ENCODE data around the gene TENM4.

TENM4 gene

DNA sequence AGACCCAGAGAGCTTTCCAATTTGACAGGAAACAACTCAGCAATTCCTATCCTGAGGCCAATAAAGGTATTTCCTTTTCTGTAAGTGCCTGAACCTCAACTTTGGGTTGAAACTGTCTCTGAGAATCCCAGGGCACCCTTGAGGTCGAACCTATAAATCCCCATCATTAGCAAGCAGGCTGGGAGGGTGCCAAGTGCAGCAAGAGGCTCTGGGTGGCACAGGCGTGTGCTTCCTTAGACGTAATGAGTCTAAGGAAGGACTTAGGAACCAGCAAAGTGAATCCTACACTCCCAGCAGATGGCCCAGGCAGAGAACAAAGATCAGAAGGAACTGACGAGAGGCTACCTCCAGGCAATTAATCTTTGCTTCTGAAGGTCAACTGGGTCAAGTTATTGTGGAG, 631.9 kb downstream of the TENM4 start:
- no peak for DNase-seq
- no peak for ATAC-seq

GRCh38 chr11:78807351-78807750, 633.5 kb downstream of the TENM4 start:
- ATAC-seq (no peak), DNase-seq (no peak)

GRCh38 chr11:78806214-78807004, 634.4 kb downstream of the TENM4 start:
- ATAC-seq (no peak), DNase-seq (no peak)

- ATAC-seq (no peak), DNase-seq (no peak)
These were observed 635.8 kb downstream of the TENM4 start for GRCh38 chr11:78804991-78805390.

GRCh38 chr11:78803995-78804394, 636.8 kb downstream of the TENM4 start:
- DNase-seq = no peak

GRCh38 chr11:78802058-78802761, 638.6 kb downstream of the TENM4 start:
- DNase-seq (no peak), ATAC-seq (no peak)

More at GRCh38 chr11:78803995-78804394, 636.8 kb downstream of the TENM4 start:
- ATAC-seq = no peak

- ATAC-seq (no peak), DNase-seq (no peak)
These were observed 639.5 kb downstream of the TENM4 start for GRCh38 chr11:78801161-78801884.

DNA sequence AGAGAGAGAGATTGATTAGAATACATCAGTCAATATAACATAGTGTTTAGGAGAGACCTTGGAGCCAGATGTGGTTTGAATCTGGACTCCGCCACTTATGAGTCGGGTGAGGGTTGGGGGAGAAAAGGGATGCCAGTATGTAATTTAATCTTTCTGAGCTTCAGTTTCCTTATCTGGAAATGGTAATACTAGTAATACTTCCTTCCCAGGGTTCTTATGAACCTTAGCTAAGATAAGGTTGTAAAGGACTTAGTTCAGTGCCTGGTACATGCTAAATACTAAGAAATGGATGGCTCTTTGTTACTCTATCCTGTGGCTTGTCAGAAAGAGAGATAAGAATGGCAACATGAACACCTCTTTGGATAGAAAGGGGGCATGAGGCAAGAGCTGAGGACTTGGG, 640.1 kb downstream of the TENM4 start:
- DNase-seq (no peak), ATAC-seq (no peak)

DNA sequence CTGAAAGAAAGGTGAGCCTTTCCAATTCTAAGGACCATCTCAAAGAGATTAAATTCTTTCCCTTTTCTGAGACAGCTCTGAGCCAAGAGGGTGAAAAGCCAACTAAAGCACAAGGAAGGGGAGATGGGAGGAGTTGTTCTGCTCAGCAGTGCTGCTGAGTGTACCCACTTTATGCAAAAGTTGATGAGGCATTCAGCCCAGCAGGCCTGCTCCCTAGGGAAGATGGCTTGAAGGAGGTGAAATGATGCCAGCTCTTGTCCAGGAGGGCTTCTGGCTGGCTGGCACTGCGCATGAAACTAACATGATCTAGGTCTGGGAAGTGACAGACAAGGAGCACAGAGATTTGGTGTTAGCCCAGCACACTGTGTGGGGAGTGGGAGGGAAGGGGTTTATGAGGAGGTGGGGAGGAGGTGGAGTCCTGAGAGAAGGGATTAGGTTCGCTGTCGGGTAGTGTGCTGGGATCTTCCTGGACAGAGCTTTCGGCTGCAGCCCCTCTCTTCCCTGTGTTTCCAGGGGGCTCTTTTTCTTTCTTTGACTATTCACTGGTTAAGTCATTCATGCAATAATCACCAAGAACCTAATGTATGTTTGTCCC, 640.6 kb downstream of the TENM4 start:
- DNase-seq (no peak), ATAC-seq (no peak)

- peak; percentile 57 for DNase-seq
- no peak for ATAC-seq
These were observed 642.2 kb downstream of the TENM4 start for GRCh38 chr11:78798663-78799062.

GRCh38 chr11:78797559-78797958, 643.3 kb downstream of the TENM4 start:
- no peak for ATAC-seq
- no peak for DNase-seq

DNA sequence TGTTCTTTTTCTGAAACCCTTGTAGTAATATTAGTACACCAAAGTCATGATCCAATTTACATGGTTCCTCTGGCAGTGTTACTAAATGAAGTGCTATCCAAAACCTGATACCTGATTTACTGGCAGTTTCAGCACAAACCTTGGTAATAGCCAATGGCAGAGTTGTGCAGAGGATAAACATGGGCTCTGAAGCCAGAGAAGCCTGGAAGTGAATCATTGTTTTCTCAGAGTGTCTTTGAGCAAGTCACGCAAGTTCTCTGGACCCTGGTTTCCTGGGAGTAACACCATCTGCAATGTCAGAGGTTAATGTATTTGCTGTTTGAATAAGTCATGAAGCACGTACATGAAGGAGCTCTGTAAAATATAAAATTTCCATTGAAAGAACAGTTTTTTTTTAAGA, 643.9 kb downstream of the TENM4 start:
- ATAC-seq = no peak
- DNase-seq = no peak

DNA sequence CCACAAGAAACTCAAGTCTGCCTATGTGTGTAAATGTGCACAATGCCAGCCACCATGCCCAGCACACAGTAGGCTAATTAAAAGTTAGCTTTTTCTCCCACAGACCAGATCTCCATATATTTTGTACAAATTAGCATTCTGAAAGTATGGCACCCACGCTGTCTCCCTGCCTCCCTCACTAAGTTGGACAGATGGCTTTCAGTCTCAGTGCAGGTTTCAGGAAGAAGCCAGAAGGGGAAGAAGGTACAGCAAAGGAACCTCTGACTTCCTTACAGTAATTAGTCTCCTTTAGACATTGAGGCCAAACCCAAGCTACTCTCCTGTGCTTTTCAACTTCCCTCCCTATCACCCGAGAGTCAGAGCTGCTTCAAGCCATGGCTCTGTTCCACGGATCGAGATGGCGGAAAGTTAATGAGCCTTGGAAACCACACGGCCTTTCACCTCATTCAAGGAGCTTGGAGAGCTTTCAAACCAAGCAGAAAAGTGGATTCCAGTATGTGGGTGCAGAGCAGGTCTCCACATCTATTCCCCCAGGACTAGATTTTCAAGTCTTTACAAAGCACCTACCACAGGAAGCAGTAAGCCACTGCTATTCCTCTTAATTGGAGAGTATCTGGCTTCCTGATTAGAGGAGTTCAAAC, 645.1 kb downstream of the TENM4 start:
- no peak for DNase-seq
- ATAC-seq = no peak

- ATAC-seq (no peak), DNase-seq (no peak)
These were observed 648.9 kb downstream of the TENM4 start for GRCh38 chr11:78791964-78792363.

DNA sequence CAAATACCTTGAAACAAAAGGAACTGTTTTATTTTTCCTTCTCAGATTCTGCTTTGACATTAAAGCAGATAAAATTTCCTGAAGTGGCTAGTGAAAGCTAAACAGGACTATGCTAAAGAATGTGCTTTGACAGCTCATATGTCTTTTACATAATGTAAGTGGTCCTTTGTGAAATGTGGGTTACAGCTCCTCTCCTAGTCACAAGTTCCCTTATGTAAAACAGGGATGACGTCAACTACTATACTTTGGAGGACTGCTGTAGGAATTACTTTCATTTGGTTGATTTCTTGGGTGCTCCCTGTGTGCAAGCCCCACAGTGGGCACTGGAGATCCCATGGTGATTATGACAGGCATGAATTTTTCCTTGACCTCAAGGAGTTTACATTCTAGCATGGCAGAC, 649.6 kb downstream of the TENM4 start:
- no peak for DNase-seq
- no peak for ATAC-seq

GRCh38 chr11:78790784-78791183, 650.0 kb downstream of the TENM4 start:
- no peak for ATAC-seq
- DNase-seq = no peak

DNA sequence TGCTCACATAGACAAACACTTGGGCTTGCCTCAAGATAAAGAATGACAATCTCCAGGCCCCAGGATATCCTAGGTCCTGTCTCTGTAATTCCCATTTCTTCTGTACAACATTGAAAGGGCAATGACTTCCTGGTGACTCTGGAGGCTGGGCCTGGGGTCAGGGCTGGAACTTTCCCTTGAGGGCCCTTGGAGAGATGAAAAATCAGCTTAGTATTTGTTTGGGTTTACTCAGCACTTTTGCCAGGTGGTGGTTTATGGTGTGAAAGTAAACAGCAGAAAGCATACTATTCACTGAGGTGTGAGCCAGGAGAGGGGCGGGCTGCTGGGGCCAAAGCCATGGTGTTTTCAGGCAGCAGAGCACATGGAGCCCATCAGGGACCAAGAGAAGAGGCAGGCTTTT, 651.5 kb downstream of the TENM4 start:
- DNase-seq = no peak
- no peak for ATAC-seq

GRCh38 chr11:78788533-78788932, 652.3 kb downstream of the TENM4 start:
- ATAC-seq = no peak

DNA sequence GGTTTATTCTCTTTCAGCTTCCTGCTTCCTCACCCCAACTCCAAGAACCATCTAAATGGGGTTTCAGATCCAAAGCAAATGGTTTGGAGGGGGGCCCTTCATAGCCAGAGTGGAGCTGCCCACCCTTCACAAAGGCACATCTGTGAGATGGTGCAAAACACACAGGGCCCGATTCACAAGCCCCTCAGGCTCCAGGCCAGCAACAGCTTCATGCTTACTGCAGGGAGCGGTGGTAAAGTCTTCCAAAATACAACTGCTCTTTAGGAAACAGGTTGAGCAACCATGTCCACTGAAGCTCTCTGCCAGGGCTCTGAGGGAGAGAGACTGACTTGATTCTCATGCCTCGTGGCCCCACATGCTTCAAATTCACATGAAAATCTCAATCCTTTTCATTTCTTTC, 653.1 kb downstream of the TENM4 start:
- ATAC-seq (no peak), DNase-seq (no peak)

More at GRCh38 chr11:78788533-78788932, 652.3 kb downstream of the TENM4 start:
- DNase-seq = no peak

GRCh38 chr11:78786746-78787145, 654.1 kb downstream of the TENM4 start:
- DNase-seq (no peak), ATAC-seq (peak; percentile 21)

GRCh38 chr11:78786086-78786485, 654.7 kb downstream of the TENM4 start:
- DNase-seq (no peak), ATAC-seq (no peak)
